Fibroblast of peridontal ligament (primary cell): ENCODE results near the gene PLA2G2F.

Experiments
- DNase-seq: peaks from one replicate; pipeline ENCODE4 v3.0.0-alpha.2; 2010; ENCODE audit errors: extremely low read depth

Gene PLA2G2F

GRCh38 chr1:20142001-20142710 is 3.0 kb downstream of the PLA2G2F start:
- no peak for DNase-seq

- DNase-seq = no peak
Measured at GRCh38 chr1:20143318-20143717, 4.2 kb downstream of the PLA2G2F start.

DNA sequence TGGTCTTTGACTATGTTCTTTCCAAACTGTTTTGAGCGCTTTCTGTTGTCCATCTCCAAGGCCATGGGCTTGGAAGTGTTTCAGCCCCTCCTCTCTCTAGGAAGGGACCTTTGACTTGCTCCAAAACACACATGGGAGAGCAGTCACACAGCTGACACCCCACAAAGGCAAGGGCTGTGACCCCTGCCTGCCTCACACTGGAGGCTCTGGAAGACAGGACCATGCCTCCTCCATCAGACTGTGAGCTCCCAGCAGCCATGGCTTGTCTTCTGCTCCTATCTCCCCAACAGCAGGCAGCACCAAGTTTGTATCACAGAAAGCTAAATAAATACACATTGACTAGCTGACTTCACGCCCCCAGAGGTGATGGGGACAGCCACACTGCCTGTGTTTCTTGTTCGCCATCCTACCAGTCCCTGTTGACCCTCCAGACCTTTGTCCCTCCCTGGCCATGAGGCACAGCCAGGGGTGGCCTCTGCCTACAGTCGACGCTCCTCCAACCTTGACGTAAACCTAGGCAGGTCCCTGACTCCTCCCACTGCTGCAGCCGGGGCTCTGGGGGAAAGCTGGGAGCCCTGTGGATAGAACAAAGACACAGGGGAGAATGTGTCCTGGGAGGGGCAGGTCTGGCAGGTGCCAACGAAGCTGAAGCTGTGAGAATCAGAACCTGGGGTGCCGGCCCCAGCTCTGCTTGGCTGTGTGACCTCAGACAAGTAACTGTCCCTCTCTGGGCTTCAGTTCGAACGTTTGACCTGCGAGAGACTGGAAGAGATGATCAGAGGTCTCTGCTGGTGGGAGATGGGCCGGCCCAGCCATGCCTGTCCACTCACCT is 4.8 kb downstream of the PLA2G2F start:
- no peak for DNase-seq

GRCh38 chr1:20147846-20148570 is 8.9 kb downstream of the PLA2G2F start:
- no peak for DNase-seq

GRCh38 chr1:20148571-20149500 is 9.7 kb downstream of the PLA2G2F start:
- DNase-seq = no peak

DNA sequence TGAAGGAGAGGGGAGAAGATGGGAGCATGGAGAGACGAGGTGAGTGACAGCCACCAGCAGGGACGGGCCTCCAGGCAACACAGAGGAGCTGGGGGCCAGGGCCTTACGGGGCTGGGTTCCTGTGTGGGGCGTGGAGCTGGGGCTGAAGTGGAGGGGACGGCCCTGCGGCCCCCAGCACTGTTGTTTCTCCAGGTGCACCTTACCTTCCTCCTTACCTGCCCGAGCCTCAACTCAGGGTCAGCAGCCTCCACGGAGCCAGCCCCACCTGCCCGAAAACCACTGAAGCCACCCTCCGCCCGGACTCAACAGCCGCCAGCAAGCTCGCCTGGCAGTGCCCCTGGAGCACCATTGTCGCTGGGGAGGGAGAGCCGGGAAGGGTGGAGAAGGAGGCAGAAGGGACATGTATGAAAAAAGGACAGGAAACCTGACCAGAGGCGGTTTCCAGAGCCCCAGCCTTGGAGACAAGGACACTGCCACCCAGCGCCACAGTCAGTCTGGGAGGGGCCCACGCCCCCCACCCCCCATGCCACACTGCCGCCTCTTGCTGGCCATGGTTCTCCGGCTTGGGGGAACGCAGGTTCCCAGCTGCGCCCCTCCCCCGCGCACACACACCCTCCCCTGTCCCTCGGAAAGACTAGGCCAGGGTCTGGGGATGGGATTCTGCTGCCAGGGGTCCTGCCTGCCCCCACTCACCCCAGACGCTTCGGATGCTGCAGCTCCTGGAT is 10.6 kb downstream of the PLA2G2F start:
- no peak for DNase-seq

DNA sequence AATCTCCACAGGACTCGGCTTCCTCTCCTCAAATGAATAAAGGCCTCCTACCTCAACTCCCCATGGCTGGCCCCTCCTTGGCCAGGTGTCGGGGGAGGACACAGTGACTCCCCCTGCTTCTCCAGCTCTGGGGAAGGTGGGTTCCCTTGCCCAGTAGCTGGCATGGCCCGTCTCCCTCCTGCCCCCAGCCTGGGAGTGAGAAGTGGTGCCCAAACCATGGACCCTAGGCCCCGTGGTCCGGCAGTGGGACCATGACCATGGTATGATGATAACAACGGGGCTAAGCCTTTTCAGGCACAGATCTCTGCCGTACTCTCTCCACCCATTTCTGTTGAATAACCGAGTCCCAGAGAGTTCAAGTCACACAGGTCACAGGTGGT is 11.2 kb downstream of the PLA2G2F start:
- no peak for DNase-seq

DNA sequence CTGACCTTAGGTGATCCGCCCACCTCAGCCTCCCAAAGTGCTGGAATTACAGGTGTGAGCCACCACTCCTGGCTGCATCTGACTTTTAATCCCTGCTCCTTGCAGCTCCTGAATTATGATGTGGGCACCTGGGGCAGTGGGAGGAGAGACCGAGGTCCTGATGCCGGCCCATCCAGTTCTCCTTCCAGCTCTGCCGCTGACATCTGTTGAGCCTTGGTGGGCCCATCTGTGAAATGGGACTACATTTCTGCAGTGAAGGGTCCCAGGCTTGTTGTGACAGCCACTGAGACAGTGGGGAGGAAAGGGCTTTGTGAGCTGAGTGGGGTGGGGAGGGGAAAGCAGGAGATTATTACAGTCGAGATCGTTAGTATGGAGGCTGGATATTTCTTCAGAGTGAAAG is 11.8 kb downstream of the PLA2G2F start:
- no peak for DNase-seq

DNA sequence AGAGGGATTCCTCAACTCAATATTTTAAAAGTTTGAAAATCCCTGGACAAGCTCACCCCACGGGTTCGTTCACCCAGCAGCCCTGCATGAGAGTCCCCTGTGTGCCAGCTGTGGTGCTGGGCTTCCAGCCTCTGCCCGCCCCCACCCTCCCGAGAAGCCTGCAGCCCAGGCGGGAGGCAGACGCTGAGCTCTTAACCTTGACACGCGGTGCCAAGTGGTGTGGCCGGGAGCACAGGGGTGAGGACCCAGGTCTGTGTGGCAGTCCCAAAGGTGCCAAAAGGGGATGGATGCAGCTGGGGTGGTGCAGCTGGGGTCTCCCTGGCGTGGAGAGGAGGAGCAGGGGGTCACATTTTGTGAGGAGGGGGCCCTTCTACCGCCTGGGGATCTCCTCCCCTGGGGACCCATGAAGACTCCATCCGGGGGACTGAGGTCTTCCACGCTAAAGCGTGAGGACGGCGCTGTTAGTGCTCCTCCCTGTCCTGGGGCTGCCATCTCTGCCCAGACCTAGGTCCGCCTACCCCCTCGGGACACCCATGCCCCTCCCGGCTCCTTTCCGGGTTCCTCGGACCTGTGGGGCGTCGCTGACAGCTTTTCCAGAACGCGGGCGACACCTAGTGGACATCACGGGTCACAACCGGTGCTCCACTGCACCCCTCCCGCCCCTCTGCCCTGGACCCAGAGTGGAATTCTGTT is 12.9 kb downstream of the PLA2G2F start:
- peak; percentile 78 for DNase-seq

GRCh38 chr1:20152599-20152930 is 13.4 kb downstream of the PLA2G2F start:
- no peak for DNase-seq

DNA sequence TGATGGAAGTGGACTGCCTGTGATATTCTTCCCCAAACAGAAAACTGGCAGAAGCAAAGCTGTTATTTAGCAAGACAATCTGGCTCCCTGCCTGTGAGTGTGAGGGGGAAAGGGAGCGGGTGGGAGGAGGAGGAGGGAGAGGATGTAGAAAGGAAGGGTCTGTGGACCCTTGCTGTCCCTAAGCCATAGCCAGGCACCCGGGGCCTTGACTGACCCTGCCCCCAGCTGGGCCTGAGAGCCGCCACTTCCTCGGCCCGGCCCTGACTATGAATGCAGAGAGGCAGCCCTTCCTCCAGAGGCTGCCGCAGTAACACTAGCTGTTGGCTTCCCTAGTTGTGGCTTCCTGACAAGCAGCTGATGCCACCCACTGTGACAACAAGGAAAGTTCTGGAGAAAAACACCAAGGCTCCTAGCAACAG is 13.9 kb downstream of the PLA2G2F start:
- DNase-seq = peak; percentile 33

- peak; percentile 7 for DNase-seq
Measured at GRCh38 chr1:20154301-20154831, 15.2 kb downstream of the PLA2G2F start.

- no peak for DNase-seq
Measured at GRCh38 chr1:20158358-20159070, 19.4 kb downstream of the PLA2G2F start.

- peak; percentile 10 for DNase-seq
Measured at GRCh38 chr1:20160034-20160433, 20.9 kb downstream of the PLA2G2F start.

DNA sequence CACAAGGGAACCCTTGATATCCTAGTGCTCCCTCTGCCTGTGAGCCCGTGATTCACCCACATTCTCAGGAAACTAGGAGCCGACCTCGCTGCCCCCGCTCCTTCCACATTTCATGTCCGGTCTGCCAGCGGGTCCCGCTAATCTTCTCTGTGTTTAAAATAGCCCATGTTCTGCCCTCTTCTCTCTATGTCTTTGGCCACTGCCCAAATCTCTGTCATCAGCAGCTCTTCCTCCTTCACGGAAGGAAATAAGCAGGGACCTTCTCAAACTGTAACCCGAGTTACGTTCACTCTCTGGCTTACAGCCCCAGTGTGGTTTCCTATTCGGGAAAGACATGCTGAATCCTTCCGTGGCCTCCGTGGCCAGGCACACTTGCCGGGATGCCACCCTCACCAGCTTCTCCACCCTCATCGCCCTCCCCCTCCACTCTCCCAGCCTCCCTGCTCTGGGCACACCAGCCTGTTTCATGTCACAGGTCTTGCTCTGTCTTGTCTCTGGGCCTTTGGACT is 25.6 kb downstream of the PLA2G2F start:
- no peak for DNase-seq

GRCh38 chr1:20165522-20165951 is 26.4 kb downstream of the PLA2G2F start:
- no peak for DNase-seq

GRCh38 chr1:20166051-20166450 is 26.9 kb downstream of the PLA2G2F start:
- no peak for DNase-seq

- DNase-seq = no peak
Measured at GRCh38 chr1:20167126-20167525, 28.0 kb downstream of the PLA2G2F start.
